Measurements from ENCODE around the gene RAPGEF4.
"Not testable (repeated sequence)": the region's sequence is repeated elsewhere in the genome, so short reads cannot be mapped to it uniquely, and the experiment has no call there.

Gene RAPGEF4

DNA sequence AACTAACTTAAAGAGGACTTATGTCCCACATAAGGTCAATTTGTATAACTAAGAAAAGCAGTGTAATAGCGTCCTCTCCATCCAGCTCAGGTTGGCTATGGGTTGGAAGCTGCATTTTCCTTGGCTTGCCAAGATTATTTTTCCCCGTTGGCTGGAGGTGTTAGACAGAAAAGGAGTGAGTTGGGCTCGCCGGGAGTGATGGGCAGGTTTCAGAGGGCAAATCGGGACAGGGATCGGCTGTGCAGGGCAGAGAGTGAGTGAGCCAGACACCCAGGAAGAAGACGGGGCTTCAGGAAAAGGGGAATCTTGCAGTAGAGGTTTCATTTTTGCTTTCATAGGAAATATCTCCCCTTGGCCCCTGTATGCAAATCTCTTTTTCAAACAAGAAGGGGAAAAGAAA, 298.5 kb downstream of the RAPGEF4 start:
- H3K36me3 ChIP-seq (replicated peaks in 1 of 2; ENCODE audit: control insufficient read depth in 2 of 2, insufficient read depth in 2 of 2, low read length in 2 of 2): no peaks in the 10 kb centered on the region
- no peak overlapping the region for H2BK12ac ChIP-seq (ENCODE audit: low read length)
- no peaks in the 10 kb centered on the region for H3K9me3 ChIP-seq (replicated peaks in 1 of 2; ENCODE audit: control insufficient read depth in 2 of 2, insufficient read depth in 1 of 2, low read depth in 1 of 2, low read length in 2 of 2)
- H3K9ac ChIP-seq (ENCODE audit: low read depth, low read length, poor library complexity): no peak overlapping the region
- H2BK120ac ChIP-seq (ENCODE audit: low read depth, low read length): no peak overlapping the region
- H3K4ac ChIP-seq (ENCODE audit: low read length): no peak overlapping the region
- DNase-seq (ENCODE audit: low spot score): no peak
- H2AFZ ChIP-seq (ENCODE audit: low read length): no peak overlapping the region
- H3K79me1 ChIP-seq (ENCODE audit: low read depth, low read length): no peaks in the 10 kb centered on the region
- H2BK15ac ChIP-seq (ENCODE audit: low read length): no peak overlapping the region
- no peak overlapping the region for H4K8ac ChIP-seq (ENCODE audit: low read depth, low read length)
- H3K18ac ChIP-seq (ENCODE audit: low read length): no peak overlapping the region
- H3K27ac ChIP-seq (replicated peaks; ENCODE audit: low read length): no peak overlapping the region
- H2AK5ac ChIP-seq (ENCODE audit: low read depth, low read length): no peak overlapping the region
- WGBS, 2 donors (ENCODE audit: extremely low coverage in 2 of 2, insufficient read length in 2 of 2, insufficient replicate concordance in 1 of 2): no CpG with 5 or more reads among the region's 7 CpGs
- no peak overlapping the region for H3K23ac ChIP-seq (ENCODE audit: low read depth, low read length, poor library complexity)
- H3K4me2 ChIP-seq (ENCODE audit: insufficient read depth, low read length, poor library complexity, severe bottlenecking): no peak overlapping the region
- no peaks in the 10 kb centered on the region for H3K27me3 ChIP-seq (ENCODE audit: control insufficient read depth in 3 of 3, insufficient read depth in 3 of 3, low read depth in 1 of 3, low read length in 3 of 3)
- no peak overlapping the region for H2BK5ac ChIP-seq (ENCODE audit: low read length)
- no peak overlapping the region for H3K14ac ChIP-seq (ENCODE audit: low read length)
- H3K4me1 ChIP-seq (ENCODE audit: control insufficient read depth in 2 of 2, insufficient read depth in 1 of 2, low read depth in 1 of 2, low read length in 2 of 2): peaks cover 3 to 4% of the 10 kb centered on the region in 2 donors
- H3K4me3 ChIP-seq (ENCODE audit: low read length in 2 of 2): no peak overlapping the region
- H4K91ac ChIP-seq (ENCODE audit: low read depth, low read length, poor library complexity): no peak overlapping the region

DNA sequence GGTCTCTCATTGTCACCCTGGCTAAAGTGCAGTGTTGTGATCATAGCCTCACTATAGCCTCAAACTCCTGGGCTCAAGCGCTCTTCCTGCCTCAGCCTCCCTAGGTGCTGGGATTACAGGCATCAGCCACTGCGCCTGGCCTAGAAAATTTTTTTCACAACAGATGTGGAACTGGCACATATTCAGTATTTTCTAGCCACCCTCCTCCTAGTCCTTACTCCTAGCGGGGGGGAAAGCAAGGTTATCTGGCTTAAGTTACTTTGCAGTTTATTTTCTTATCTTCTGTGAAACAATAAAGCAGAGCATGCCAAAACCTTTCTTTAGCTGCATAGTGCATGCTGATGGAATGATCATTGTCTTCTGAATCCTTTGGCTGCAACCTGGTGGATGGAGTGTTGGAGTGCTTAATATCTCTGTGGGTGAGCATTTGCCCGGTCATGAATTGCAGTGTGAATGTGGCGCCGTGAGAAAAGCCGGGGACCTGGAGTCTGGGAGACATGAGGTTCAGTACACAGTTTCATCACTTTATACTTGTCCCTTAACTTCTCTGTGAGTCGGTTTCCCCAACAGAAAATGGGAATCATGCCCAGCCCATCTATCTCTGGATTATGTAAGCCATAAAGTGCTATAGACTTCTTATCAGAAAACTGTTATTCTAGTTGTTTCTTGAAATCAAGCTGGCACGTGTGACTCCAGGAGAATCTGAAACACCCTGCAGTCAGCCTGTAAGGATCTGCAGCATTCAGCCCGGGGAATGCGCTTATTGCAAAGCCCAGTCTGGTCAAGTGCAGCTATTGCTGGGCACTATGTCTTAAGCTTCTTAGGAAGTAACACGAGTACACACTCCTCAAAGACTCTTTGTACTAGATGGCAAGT, 301.8 kb downstream of the RAPGEF4 start:
- no peak for DNase-seq (ENCODE audit: low spot score)
- no peak overlapping the region for H2BK120ac ChIP-seq (ENCODE audit: low read depth, low read length)
- no peaks in the 10 kb centered on the region for H3K36me3 ChIP-seq (replicated peaks in 1 of 2; ENCODE audit: control insufficient read depth in 2 of 2, insufficient read depth in 2 of 2, low read length in 2 of 2)
- no peak overlapping the region for H3K4ac ChIP-seq (ENCODE audit: low read length)
- no peaks in the 10 kb centered on the region for H3K27me3 ChIP-seq (ENCODE audit: control insufficient read depth in 3 of 3, insufficient read depth in 3 of 3, low read depth in 1 of 3, low read length in 3 of 3)
- H3K4me1 ChIP-seq (ENCODE audit: control insufficient read depth in 2 of 2, insufficient read depth in 1 of 2, low read depth in 1 of 2, low read length in 2 of 2): peaks cover 0 to 3% of the 10 kb centered on the region in 2 donors
- H2BK5ac ChIP-seq (ENCODE audit: low read length): no peak overlapping the region
- no peaks in the 10 kb centered on the region for H3K79me1 ChIP-seq (ENCODE audit: low read depth, low read length)
- no peak overlapping the region for H3K4me3 ChIP-seq (ENCODE audit: low read length in 2 of 2)
- no peaks in the 10 kb centered on the region for H3K9me3 ChIP-seq (replicated peaks in 1 of 2; ENCODE audit: control insufficient read depth in 2 of 2, insufficient read depth in 1 of 2, low read depth in 1 of 2, low read length in 2 of 2)
- no CpG with 5 or more reads among the region's 12 CpGs for WGBS, 2 donors (ENCODE audit: extremely low coverage in 2 of 2, insufficient read length in 2 of 2, insufficient replicate concordance in 1 of 2)
- no peak overlapping the region for H4K91ac ChIP-seq (ENCODE audit: low read depth, low read length, poor library complexity)
- H2AK5ac ChIP-seq (ENCODE audit: low read depth, low read length): no peak overlapping the region
- H3K14ac ChIP-seq (ENCODE audit: low read length): no peak overlapping the region
- H4K8ac ChIP-seq (ENCODE audit: low read depth, low read length): no peak overlapping the region
- H2BK12ac ChIP-seq (ENCODE audit: low read length): no peak overlapping the region
- H2AFZ ChIP-seq (ENCODE audit: low read length): no peak overlapping the region
- no peak overlapping the region for H3K9ac ChIP-seq (ENCODE audit: low read depth, low read length, poor library complexity)
- no peak overlapping the region for H2BK15ac ChIP-seq (ENCODE audit: low read length)
- no peak overlapping the region for H3K27ac ChIP-seq (replicated peaks; ENCODE audit: low read length)
- H3K18ac ChIP-seq (ENCODE audit: low read length): no peak overlapping the region
- H3K23ac ChIP-seq (ENCODE audit: low read depth, low read length, poor library complexity): no peak overlapping the region
- no peak overlapping the region for H3K4me2 ChIP-seq (ENCODE audit: insufficient read depth, low read length, poor library complexity, severe bottlenecking)

DNA sequence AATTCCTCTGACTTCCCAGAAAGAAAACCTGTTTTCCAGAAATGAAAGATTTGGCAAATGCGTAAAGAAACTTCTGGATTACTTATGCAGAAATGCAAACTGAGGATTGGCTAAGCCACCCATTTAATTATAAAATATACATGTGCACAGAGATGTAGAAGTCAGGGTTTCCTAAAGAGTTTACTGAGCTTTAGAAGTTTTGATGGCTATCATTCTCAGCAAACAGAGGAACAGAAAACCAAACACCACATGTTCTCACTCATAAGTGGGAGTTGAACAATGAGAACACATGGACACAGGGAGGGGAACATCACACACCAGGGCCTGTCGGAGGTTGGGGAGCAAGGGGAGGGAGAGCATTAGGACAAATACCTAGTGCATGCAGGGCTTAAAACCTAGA, 302.6 kb downstream of the RAPGEF4 start:
- H4K91ac ChIP-seq (ENCODE audit: low read depth, low read length, poor library complexity); H3K36me3 ChIP-seq (replicated peaks in 1 of 2; ENCODE audit: control insufficient read depth in 2 of 2, insufficient read depth in 2 of 2, low read length in 2 of 2); H3K9ac ChIP-seq (ENCODE audit: low read depth, low read length, poor library complexity); H3K23ac ChIP-seq (ENCODE audit: low read depth, low read length, poor library complexity); H3K14ac ChIP-seq (ENCODE audit: low read length); H4K8ac ChIP-seq (ENCODE audit: low read depth, low read length); H2BK12ac ChIP-seq (ENCODE audit: low read length); H3K4me3 ChIP-seq (ENCODE audit: low read length in 2 of 2); H3K4me1 ChIP-seq (ENCODE audit: control insufficient read depth in 2 of 2, insufficient read depth in 1 of 2, low read depth in 1 of 2, low read length in 2 of 2); H3K9me3 ChIP-seq (replicated peaks in 1 of 2; ENCODE audit: control insufficient read depth in 2 of 2, insufficient read depth in 1 of 2, low read depth in 1 of 2, low read length in 2 of 2); H2AFZ ChIP-seq (ENCODE audit: low read length); H2BK15ac ChIP-seq (ENCODE audit: low read length); H2AK5ac ChIP-seq (ENCODE audit: low read depth, low read length); H2BK5ac ChIP-seq (ENCODE audit: low read length); DNase-seq (ENCODE audit: low spot score); H3K27me3 ChIP-seq (ENCODE audit: control insufficient read depth in 3 of 3, insufficient read depth in 3 of 3, low read depth in 1 of 3, low read length in 3 of 3); H3K4ac ChIP-seq (ENCODE audit: low read length); H3K79me1 ChIP-seq (ENCODE audit: low read depth, low read length); H3K18ac ChIP-seq (ENCODE audit: low read length); H2BK120ac ChIP-seq (ENCODE audit: low read depth, low read length); H3K27ac ChIP-seq (replicated peaks; ENCODE audit: low read length); H3K4me2 ChIP-seq (ENCODE audit: insufficient read depth, low read length, poor library complexity, severe bottlenecking): not testable (repeated sequence)
- no CpG with 5 or more reads among the region's 2 CpGs for WGBS, 2 donors (ENCODE audit: extremely low coverage in 2 of 2, insufficient read length in 2 of 2, insufficient replicate concordance in 1 of 2)

DNA sequence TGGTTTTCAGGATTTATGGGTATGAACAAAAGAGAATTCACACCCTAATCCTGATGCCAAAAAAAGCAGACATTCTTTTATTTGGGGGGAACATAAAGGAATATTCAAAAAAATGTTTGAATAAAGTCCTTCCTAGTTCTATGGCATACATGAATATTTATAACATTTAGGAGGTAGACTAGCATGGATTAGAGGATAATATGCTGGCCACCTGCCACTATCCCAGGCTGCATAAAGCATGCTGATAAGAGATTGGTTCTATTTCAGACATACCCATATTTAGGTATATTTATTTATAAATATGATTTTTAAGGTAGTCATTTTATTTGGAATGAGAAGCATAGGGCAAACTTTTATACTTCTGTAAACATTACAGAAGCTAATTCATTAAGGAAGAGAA, 305.1 kb downstream of the RAPGEF4 start:
- Histone ChIP-seq H3K4me1 (ENCODE audit: control insufficient read depth in 2 of 2, insufficient read depth in 1 of 2, low read depth in 1 of 2, low read length in 2 of 2) (peaks cover 0 to 5% of the 10 kb centered on the region in 2 donors), H2AK5ac (ENCODE audit: low read depth, low read length) (no peak overlapping the region), H3K14ac (ENCODE audit: low read length) (no peak overlapping the region), H2BK120ac (ENCODE audit: low read depth, low read length) (no peak overlapping the region), H2BK12ac (ENCODE audit: low read length) (no peak overlapping the region), H2AFZ (ENCODE audit: low read length) (no peak overlapping the region), H4K8ac (ENCODE audit: low read depth, low read length) (no peak overlapping the region), H3K18ac (ENCODE audit: low read length) (no peak overlapping the region), H3K9me3 (replicated peaks in 1 of 2; ENCODE audit: control insufficient read depth in 2 of 2, insufficient read depth in 1 of 2, low read depth in 1 of 2, low read length in 2 of 2) (no peaks in the 10 kb centered on the region), H3K36me3 (replicated peaks in 1 of 2; ENCODE audit: control insufficient read depth in 2 of 2, insufficient read depth in 2 of 2, low read length in 2 of 2) (no peaks in the 10 kb centered on the region), H3K27ac (replicated peaks; ENCODE audit: low read length) (no peak overlapping the region), H3K23ac (ENCODE audit: low read depth, low read length, poor library complexity) (no peak overlapping the region), H3K27me3 (ENCODE audit: control insufficient read depth in 3 of 3, insufficient read depth in 3 of 3, low read depth in 1 of 3, low read length in 3 of 3) (no peaks in the 10 kb centered on the region), H2BK5ac (ENCODE audit: low read length) (no peak overlapping the region), H2BK15ac (ENCODE audit: low read length) (no peak overlapping the region), H4K91ac (ENCODE audit: low read depth, low read length, poor library complexity) (no peak overlapping the region), H3K4ac (ENCODE audit: low read length) (no peak overlapping the region), H3K4me2 (ENCODE audit: insufficient read depth, low read length, poor library complexity, severe bottlenecking) (no peak overlapping the region), H3K9ac (ENCODE audit: low read depth, low read length, poor library complexity) (no peak overlapping the region), H3K79me1 (ENCODE audit: low read depth, low read length) (no peaks in the 10 kb centered on the region), H3K4me3 (ENCODE audit: low read length in 2 of 2) (no peak overlapping the region)
- no peak for DNase-seq (ENCODE audit: low spot score)
